Measurements from ENCODE around the gene USP36. TPM values are rescaled to one million over a fixed set of nuclear protein-coding genes. Genes with fewer than 3 reads are reported as not detected.

Gene USP36
- total and polyA plus RNA-seq, 9 of the 15 experiments (the other 6 are each of a cell fraction or from before 2014, with no cell fraction given): 6.4 to 72.8 (median 22.5) TPM

DNA sequence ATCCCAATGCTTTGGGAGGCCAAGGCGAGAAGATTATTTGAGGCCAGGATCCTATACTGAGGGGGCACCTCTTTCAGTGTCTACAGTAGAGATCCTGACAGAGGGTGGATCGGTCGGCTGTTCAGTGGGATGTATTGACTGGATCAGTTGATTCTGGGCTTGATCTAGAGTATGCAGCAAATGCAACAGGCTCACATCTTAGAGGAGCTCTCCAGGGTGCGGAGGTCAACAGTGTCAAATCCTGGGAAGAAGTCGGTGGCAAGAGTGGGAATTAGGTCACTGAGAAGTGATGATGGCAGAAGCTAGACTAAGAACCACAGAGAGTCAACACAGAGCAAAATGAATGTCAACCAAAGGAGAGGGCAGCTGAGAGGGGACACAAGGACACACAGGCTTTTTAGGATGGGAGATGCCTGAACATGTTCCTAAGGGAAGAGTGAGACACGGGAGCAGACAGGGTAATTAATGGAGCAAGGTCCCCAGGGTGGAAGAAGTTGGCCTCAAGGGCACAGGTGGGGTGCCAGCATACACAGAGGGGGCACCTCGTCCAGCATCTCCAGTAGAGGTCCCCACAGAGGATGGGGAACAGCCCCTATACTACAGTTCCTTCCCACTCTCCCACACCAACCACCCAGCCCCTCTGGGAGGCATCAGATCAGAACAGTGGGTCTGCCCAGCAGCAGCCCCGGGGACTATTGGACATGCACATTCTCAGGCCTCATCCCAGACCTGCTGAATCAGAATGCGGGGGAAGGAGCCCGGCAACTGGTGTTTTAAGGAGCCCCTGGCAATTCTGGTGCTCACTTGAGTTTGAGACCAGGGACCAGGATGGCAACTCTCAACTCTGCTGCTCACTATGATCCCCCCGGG, 48.5 kb downstream of the USP36 start:
- Histone ChIP-seq H3K27me3 (ENCODE audit: control insufficient read depth in 2 of 2, insufficient read depth in 2 of 2, low read length in 2 of 2) (no peaks in the 10 kb centered on the region), H4K20me1 (replicated peaks; ENCODE audit: control insufficient read depth, insufficient read depth, low read length) (no peaks in the 10 kb centered on the region; the same call in 1 of the 2 replicates), H3K36me3 (ENCODE audit: control insufficient read depth, insufficient read depth, low read length) (peaks cover 40% of the 10 kb centered on the region), H3K4me3 (no peak overlapping the region), H3K9ac (ENCODE audit: insufficient read depth in 1 of 2, low read depth in 2 of 2, low read length in 2 of 2) (no peak overlapping the region; a peak in 1 of 4 replicates), H3K9me1 (ENCODE audit: control insufficient read depth, insufficient read depth, low read length) (peaks cover 4% of the 10 kb centered on the region), H3K79me2 (ENCODE audit: control insufficient read depth, insufficient read depth, low read length) (no peaks in the 10 kb centered on the region), H2AFZ (ENCODE audit: low read depth, low read length) (no peak overlapping the region), H3K4me2 (ENCODE audit: insufficient read depth, low read length) (no peak overlapping the region), H3K9me3 (replicated peaks; ENCODE audit: control insufficient read depth, insufficient read depth, low read depth, low read length) (no peaks in the 10 kb centered on the region), H3K4me1 (replicated peaks in 1 of 2; ENCODE audit: control insufficient read depth in 2 of 2, insufficient read depth in 2 of 2, low read length in 2 of 2) (peaks cover 5% of the 10 kb centered on the region in 2 experiments), H3K27ac (ENCODE audit: extremely low read depth, low read depth, low read length) (no peak overlapping the region)
- intact Hi-C loops (cut with micrococcal nuclease): no loop called here
- CTCF ChIA-PET (ENCODE audit: low intra/inter-chr PET ratio): no interaction called here
- ATAC-seq (no peak), FAIRE-seq (no peak), DNase-seq (ENCODE audit: extremely low read depth in 1 of 4, low spot score in 3 of 4) (no peak)
- in situ Hi-C loops (cut with MboI): no loop called here
- POLR2A ChIA-PET: interaction anchor here (1.0 kb wide), 1 partner anchor 9 kb away, joined by 5 read pairs; no protein-coding TSS in a partner anchor
- no TSS peak for BruUV-seq (replicated peaks)
- WGBS (ENCODE audit: insufficient coverage, low coverage, missing lambda C conversion rate): 75% methylated on average over 11 of the region's 11 CpGs
- no peak for TF ChIP-seq MXI1 (IDR thresholded peaks at IDR 0.05; ENCODE audit: low read depth, low read length)
- no peak for TF ChIP-seq POLR2AphosphoS2 (IDR thresholded peaks at IDR 0.05; ENCODE audit: low read length)
- no peak for TF ChIP-seq PHF20 (IDR thresholded peaks at IDR 0.05; ENCODE audit: partially characterized antibody)
- TF ChIP-seq, protein P1, sequence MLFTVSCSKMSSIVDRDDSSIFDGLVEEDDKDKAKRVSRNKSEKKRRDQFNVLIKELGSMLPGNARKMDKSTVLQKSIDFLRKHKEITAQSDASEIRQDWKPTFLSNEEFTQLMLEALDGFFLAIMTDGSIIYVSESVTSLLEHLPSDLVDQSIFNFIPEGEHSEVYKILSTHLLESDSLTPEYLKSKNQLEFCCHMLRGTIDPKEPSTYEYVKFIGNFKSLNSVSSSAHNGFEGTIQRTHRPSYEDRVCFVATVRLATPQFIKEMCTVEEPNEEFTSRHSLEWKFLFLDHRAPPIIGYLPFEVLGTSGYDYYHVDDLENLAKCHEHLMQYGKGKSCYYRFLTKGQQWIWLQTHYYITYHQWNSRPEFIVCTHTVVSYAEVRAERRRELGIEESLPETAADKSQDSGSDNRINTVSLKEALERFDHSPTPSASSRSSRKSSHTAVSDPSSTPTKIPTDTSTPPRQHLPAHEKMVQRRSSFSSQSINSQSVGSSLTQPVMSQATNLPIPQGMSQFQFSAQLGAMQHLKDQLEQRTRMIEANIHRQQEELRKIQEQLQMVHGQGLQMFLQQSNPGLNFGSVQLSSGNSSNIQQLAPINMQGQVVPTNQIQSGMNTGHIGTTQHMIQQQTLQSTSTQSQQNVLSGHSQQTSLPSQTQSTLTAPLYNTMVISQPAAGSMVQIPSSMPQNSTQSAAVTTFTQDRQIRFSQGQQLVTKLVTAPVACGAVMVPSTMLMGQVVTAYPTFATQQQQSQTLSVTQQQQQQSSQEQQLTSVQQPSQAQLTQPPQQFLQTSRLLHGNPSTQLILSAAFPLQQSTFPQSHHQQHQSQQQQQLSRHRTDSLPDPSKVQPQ (CRISPR knock-in tag; IDR thresholded peaks at IDR 0.05; ENCODE audit: borderline replicate concordance): no peak
- TF ChIP-seq SMARCC2 (IDR thresholded peaks at IDR 0.05; ENCODE audit: low read depth): no peak
- TF ChIP-seq RBBP5 (IDR thresholded peaks at IDR 0.05; ENCODE audit: borderline replicate concordance, insufficient read depth, low read length, poor library complexity, severe bottlenecking): no peak
- TF ChIP-seq, protein P2, sequence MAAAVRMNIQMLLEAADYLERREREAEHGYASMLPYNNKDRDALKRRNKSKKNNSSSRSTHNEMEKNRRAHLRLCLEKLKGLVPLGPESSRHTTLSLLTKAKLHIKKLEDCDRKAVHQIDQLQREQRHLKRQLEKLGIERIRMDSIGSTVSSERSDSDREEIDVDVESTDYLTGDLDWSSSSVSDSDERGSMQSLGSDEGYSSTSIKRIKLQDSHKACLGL (CRISPR knock-in tag; IDR thresholded peaks at IDR 0.05; ENCODE audit: borderline replicate concordance, poor library complexity, severe bottlenecking): no peak
- no peak for TF ChIP-seq CBX3 (IDR thresholded peaks at IDR 0.05; ENCODE audit: borderline replicate concordance in 1 of 2, low read length in 2 of 2)
- TF ChIP-seq PHTF2 (CRISPR knock-in tag; IDR thresholded peaks at IDR 0.05): no peak
- TF ChIP-seq, protein P3, sequence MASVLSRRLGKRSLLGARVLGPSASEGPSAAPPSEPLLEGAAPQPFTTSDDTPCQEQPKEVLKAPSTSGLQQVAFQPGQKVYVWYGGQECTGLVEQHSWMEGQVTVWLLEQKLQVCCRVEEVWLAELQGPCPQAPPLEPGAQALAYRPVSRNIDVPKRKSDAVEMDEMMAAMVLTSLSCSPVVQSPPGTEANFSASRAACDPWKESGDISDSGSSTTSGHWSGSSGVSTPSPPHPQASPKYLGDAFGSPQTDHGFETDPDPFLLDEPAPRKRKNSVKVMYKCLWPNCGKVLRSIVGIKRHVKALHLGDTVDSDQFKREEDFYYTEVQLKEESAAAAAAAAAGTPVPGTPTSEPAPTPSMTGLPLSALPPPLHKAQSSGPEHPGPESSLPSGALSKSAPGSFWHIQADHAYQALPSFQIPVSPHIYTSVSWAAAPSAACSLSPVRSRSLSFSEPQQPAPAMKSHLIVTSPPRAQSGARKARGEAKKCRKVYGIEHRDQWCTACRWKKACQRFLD (CRISPR knock-in tag; IDR thresholded peaks at IDR 0.05): no peak
- TF ChIP-seq ZNF212 (CRISPR knock-in tag; IDR thresholded peaks at IDR 0.05): no peak
- TF ChIP-seq, protein P4, sequence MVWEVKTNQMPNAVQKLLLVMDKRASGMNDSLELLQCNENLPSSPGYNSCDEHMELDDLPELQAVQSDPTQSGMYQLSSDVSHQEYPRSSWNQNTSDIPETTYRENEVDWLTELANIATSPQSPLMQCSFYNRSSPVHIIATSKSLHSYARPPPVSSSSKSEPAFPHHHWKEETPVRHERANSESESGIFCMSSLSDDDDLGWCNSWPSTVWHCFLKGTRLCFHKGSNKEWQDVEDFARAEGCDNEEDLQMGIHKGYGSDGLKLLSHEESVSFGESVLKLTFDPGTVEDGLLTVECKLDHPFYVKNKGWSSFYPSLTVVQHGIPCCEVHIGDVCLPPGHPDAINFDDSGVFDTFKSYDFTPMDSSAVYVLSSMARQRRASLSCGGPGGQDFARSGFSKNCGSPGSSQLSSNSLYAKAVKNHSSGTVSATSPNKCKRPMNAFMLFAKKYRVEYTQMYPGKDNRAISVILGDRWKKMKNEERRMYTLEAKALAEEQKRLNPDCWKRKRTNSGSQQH (CRISPR knock-in tag; IDR thresholded peaks at IDR 0.05): no peak
- TF ChIP-seq, protein P5, sequence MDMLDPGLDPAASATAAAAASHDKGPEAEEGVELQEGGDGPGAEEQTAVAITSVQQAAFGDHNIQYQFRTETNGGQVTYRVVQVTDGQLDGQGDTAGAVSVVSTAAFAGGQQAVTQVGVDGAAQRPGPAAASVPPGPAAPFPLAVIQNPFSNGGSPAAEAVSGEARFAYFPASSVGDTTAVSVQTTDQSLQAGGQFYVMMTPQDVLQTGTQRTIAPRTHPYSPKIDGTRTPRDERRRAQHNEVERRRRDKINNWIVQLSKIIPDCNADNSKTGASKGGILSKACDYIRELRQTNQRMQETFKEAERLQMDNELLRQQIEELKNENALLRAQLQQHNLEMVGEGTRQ (CRISPR knock-in tag; IDR thresholded peaks at IDR 0.05): no peak
- no peak for TF ChIP-seq TCF7L2 (IDR thresholded peaks at IDR 0.05; ENCODE audit: low read depth, low read length)

Data from K562 (cell line).